ENCODE data around the gene PDE1A.
"Not testable (repeated sequence)": the region's sequence is repeated elsewhere in the genome, so short reads cannot be mapped to it uniquely, and the experiment has no call there.

Gene PDE1A

GRCh38 chr2:182415771-182416170 is 11.1 kb downstream of the PDE1A start:
- no peak for DNase-seq
- intact Hi-C loops (cut with DNase I) = no loop called here

- DNase-seq = no peak
- intact Hi-C loops (cut with DNase I) = no loop called here
Measured at GRCh38 chr2:182412858-182413257, 14.0 kb downstream of the PDE1A start.

GRCh38 chr2:182410120-182410519 is 16.7 kb downstream of the PDE1A start:
- intact Hi-C loops (cut with DNase I) = no loop called here

GRCh38 chr2:182406221-182406620 is 20.6 kb downstream of the PDE1A start:
- intact Hi-C loops (cut with DNase I) = no loop called here
- DNase-seq = no peak

More at GRCh38 chr2:182410120-182410519, 16.7 kb downstream of the PDE1A start:
- DNase-seq = no peak

GRCh38 chr2:182404975-182405561 is 21.8 kb downstream of the PDE1A start:
- DNase-seq = no peak
- intact Hi-C loops (cut with DNase I) = no loop called here

- intact Hi-C loops (cut with DNase I) = no loop called here
- no peak for DNase-seq
Measured at GRCh38 chr2:182404092-182404491, 22.7 kb downstream of the PDE1A start.

GRCh38 chr2:182393270-182393760 is 33.5 kb downstream of the PDE1A start:
- DNase-seq = no peak
- intact Hi-C loops (cut with DNase I) = no loop called here

GRCh38 chr2:182391443-182391842 is 35.4 kb downstream of the PDE1A start:
- no peak for DNase-seq
- intact Hi-C loops (cut with DNase I) = no loop called here

- DNase-seq; intact Hi-C loops (cut with DNase I): not testable (repeated sequence)
Measured at GRCh38 chr2:182386267-182386880, 40.5 kb downstream of the PDE1A start.

- intact Hi-C loops (cut with DNase I) = no loop called here
Measured at GRCh38 chr2:182384860-182385259, 42.0 kb downstream of the PDE1A start.

GRCh38 chr2:182381225-182381624 is 45.6 kb downstream of the PDE1A start:
- DNase-seq = no peak
- intact Hi-C loops (cut with DNase I) = no loop called here

More at GRCh38 chr2:182384860-182385259, 42.0 kb downstream of the PDE1A start:
- DNase-seq = no peak

GRCh38 chr2:182379241-182379640 is 47.6 kb downstream of the PDE1A start:
- intact Hi-C loops (cut with DNase I) = no loop called here
- DNase-seq = no peak

- no peak for DNase-seq
- intact Hi-C loops (cut with DNase I) = no loop called here
Measured at GRCh38 chr2:182378759-182379158, 48.1 kb downstream of the PDE1A start.

- DNase-seq = no peak
- intact Hi-C loops (cut with DNase I) = no loop called here
Measured at GRCh38 chr2:182377467-182377866, 49.4 kb downstream of the PDE1A start.

GRCh38 chr2:182375862-182376261 is 51.0 kb downstream of the PDE1A start:
- intact Hi-C loops (cut with DNase I) = no loop called here
- DNase-seq = no peak

GRCh38 chr2:182372661-182373060 is 54.2 kb downstream of the PDE1A start:
- intact Hi-C loops (cut with DNase I) = no loop called here
- no peak for DNase-seq

GRCh38 chr2:182368996-182369395 is 57.8 kb downstream of the PDE1A start:
- intact Hi-C loops (cut with DNase I) = no loop called here
- no peak for DNase-seq

- DNase-seq = no peak
Measured at GRCh38 chr2:182368446-182368845, 58.4 kb downstream of the PDE1A start.

GRCh38 chr2:182367401-182367800 is 59.4 kb downstream of the PDE1A start:
- intact Hi-C loops (cut with DNase I) = no loop called here
- DNase-seq = no peak

More at GRCh38 chr2:182368446-182368845, 58.4 kb downstream of the PDE1A start:
- intact Hi-C loops (cut with DNase I) = no loop called here

GRCh38 chr2:182366628-182367027 is 60.2 kb downstream of the PDE1A start:
- intact Hi-C loops (cut with DNase I) = no loop called here
- no peak for DNase-seq

GRCh38 chr2:182365855-182366254 is 61.0 kb downstream of the PDE1A start:
- DNase-seq = no peak
- intact Hi-C loops (cut with DNase I) = no loop called here
